Kidney capillary endothelial cell (primary cell): ENCODE measurements around the gene TTC4.

Experiments used
- DNase-seq: peaks from one replicate; pipeline ENCODE4 v3.0.0-alpha.2; 2018; ENCODE audit warnings: low spot score

TTC4 gene, protein sequence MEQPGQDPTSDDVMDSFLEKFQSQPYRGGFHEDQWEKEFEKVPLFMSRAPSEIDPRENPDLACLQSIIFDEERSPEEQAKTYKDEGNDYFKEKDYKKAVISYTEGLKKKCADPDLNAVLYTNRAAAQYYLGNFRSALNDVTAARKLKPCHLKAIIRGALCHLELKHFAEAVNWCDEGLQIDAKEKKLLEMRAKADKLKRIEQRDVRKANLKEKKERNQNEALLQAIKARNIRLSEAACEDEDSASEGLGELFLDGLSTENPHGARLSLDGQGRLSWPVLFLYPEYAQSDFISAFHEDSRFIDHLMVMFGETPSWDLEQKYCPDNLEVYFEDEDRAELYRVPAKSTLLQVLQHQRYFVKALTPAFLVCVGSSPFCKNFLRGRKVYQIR

GRCh38 chr1:54715493-54716298 lies at the start of gene TTC4:
TSS of gene TTC4 (plus strand) at chr1:54715861. CDS start at chr1:54715909, 48 bp downstream.
- DNase-seq = peak; percentile 82

DNA sequence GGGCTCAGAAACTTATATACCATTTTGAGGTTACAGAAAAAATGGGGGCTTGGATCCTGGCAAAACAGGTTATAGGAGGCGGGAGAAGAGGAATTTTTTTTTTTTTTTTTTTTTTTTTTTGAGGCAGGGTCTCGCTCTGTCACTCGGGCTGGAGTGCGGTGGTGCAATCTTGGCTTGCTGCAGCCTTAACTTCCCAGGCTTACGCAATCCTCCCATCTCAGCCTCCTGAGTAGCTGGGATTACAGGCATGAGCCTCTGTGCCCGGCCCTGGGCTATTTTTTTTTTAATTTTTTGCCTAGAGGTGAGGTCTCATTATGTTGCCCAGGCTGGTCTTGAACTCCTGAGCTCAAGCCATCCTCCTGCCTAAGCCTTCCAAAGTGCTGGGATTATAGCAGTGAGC lies 49.3 kb upstream of the TTC4 start:
- DNase-seq = no peak

GRCh38 chr1:54667797-54668196 lies 47.9 kb upstream of the TTC4 start:
- no peak for DNase-seq

DNA sequence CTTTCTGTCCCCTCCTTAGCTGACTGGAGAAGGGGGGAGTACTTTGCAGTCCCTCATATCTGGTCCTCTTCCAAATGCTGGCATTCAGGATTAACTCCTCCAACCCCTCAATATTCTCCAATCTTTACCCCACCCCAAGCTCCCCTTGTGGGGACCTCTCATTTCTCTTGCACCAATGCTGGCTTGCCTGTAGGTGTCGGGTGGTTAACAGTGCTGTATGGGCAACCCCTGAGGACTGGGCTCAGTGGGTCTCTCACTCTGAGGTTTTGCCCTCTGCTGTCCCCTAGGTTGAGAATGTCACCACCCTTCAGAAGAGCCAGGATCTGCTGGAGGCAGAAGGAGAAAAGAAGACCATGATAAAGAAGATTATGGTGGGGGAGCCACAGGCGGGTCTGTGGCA lies 47.1 kb upstream of the TTC4 start:
- no peak for DNase-seq

DNA sequence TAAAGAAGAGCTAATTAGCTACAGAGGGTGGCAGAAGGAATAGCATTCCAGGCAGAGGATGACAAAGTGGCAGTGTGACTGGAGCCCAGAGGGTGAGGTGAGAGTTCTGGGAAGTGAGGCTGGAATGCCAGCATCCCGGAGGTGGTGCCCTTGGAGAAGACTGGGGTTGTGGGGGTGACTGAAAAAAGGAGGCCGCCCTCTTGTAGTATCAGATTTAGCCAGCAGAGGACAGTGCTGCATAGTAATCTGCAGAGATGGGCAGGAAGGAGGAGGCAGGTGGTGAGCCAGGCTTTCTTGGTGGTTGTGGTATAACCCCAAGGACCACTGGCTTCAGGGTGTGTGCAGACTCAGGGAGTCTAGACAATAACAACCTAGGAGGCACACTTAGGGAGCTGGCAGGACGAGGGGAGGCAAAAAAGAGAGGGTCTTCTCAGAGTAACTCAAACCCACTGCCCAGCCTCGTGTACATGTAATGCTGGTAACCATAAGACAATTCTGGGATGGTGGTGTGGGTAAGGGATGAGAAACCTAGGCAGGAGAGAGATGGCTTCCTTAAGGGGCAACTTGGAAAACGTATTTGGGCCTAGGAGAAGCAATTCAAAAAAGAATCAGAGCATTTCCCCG lies 43.6 kb upstream of the TTC4 start:
- peak; percentile 47 for DNase-seq

GRCh38 chr1:54678776-54679643 lies 36.7 kb upstream of the TTC4 start:
- no peak for DNase-seq

GRCh38 chr1:54679706-54680105 lies 36.0 kb upstream of the TTC4 start:
- no peak for DNase-seq

GRCh38 chr1:54680387-54680786 lies 35.3 kb upstream of the TTC4 start:
- no peak for DNase-seq

DNA sequence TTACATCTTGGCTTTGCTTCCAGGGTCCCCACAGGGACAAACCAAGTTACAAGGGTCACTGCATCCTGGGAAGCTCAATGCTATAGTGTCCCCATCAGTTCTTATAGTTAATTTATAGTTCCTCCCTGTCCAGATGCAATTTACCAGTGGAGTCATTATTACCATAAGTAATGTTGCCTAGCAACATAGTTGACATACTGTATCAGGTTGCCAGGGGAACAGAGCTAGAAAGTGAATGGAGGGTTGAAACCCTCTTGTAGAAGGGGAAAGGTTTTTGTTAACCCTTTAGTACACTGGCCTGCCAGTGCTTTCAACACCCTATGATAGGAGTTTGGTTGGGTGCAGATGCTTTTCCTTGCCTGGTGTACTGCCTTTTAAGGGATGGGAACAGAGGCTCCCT lies 34.3 kb upstream of the TTC4 start:
- no peak for DNase-seq

DNA sequence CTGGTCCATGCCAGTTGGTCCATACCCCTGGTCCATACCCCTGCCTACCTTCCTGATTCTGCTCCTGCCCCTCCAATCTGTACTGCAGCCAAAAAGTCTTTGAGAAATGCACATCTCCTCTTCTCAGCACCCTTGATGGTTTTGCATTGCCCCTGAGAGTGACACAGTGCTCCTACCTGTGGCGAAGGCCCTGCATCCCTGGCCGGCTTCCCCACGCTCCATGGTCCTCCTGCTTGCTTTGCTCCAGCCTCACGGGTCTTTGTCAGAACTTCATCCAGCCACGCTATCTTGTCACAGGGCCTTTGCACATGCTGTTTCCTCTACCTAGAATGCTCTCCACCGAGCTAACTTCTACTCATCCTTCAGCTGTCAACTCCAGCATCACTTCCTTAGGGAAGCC lies 32.2 kb upstream of the TTC4 start:
- DNase-seq = no peak

DNA sequence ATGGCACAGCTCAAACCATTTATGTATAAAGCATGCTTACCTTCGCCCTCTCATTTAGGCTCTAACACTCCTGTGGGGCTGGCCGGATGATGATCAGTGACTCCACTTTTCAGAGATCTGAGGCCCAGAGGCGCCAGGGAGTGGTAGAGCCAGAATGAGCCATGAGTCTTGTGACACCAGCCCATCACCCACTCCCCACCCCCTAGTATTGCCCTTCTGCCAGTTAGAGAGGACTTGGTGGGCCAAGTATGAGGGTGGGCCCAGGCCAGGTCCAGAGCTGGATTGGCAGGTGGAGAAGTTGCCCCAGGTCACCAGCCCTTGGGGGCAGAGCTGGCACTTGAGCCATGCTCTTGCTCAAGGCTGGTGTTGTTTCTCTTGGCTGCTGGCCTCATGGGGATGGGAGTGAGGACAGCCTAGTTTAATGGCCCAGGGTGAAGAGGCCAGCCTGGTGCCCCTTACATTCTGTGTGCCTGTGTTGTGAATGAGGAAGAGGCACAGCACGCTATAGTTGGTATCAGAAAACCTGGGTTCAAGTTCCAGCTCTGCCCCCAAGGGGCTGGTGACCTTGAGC lies 30.2 kb upstream of the TTC4 start:
- no peak for DNase-seq

DNA sequence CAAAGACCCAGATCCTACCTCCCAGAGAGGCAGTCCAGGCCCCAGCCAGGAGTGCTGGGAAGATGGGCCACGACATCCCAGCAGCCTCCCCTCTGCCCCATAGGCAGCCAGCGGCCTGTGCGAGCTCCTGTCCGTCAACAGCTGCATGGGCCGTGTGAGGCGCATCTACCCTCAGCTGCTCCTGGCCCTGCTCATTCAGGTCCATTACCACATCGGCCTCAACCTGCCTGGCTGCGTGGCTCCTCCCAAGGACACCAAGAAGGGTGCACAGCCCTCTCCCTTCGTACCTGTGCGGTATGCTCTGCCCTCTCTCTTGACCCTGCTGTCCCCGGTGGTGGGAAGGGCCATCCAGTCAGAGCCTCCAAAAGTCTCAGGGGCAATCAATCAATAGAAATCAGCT lies 29.5 kb upstream of the TTC4 start:
- DNase-seq = no peak

- DNase-seq = no peak
Measured at GRCh38 chr1:54694771-54695170, 20.9 kb upstream of the TTC4 start.

DNA sequence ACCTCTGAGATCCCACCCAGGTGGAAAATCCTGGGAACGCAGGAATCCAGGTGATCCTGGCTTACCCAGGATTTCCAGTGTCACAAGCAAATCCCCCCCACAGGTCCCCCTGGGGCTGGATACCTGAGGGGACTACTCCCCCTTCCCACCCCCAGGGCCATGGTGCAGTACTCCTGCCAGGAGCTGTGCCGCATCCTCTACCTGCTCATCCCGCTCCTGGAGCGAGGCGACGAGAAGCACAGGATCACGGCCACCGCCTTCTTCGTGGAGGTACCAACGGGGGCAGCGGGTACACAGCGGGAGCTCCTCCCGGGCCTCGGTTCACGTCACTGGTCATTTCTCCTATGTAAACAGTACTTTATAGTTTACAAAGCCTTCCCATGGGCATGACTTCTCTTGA lies 20.4 kb upstream of the TTC4 start:
- DNase-seq = no peak

DNA sequence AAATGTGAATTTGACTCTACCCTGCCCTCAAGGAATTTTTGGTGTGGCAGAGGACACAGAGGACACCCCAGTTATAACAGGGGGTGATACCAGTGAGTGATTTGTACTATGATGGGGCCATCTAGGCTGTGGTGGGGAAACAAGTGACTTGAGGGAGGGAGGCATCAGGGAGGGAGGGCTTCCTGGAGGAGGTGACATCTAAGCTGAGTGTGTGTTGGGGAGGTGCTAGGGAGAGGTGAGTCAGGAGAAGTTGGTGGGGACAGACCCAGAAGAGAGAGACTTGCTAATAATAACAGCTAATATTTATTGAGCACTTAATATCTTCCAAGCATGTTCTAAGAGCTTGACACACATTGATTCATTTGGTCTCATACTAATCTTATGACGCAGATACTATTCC lies 19.9 kb upstream of the TTC4 start:
- no peak for DNase-seq

GRCh38 chr1:54696262-54696661 lies 19.4 kb upstream of the TTC4 start:
- no peak for DNase-seq

GRCh38 chr1:54697896-54698295 lies 17.8 kb upstream of the TTC4 start:
- no peak for DNase-seq

DNA sequence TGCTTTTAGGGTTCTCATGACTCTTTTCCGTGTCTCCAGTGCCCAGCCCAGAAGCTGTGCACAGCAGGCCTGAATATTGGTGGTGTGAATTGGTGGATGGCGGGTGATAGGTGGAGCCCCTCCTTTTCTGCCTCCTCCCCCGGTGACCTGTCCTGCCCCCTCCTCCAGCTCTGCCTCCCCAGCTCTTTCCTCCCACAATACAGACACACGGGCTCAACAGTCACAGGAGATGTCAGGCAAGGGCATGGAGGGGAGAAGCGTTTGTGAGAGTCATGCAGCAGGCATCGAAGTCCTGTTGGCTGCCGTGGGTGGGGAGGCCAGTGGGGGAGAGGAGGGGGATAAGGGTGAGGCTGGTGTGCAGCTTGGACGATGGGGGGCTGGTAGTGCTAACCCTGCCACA lies 17.3 kb upstream of the TTC4 start:
- no peak for DNase-seq

GRCh38 chr1:54699936-54700525 lies 15.6 kb upstream of the TTC4 start:
- no peak for DNase-seq

DNA sequence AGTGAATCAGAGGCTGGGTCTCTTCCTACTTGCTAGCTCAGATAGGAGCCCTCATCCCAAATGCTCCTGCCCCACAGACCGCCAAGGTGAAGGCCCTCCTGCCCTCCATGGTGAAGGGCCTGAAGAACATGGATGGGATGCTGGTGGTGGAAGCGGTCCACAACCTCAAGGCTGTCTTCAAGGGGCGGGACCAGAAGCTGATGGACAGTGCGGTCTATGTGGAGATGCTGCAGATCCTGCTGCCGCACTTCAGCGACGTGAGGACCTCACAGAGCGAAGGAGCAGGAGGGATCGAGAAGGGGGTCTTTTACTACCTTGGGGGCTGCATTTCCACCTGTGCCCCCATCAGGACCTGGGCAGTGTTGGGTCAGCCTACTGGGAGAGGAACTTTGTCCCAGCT lies 14.6 kb upstream of the TTC4 start:
- no peak for DNase-seq

DNA sequence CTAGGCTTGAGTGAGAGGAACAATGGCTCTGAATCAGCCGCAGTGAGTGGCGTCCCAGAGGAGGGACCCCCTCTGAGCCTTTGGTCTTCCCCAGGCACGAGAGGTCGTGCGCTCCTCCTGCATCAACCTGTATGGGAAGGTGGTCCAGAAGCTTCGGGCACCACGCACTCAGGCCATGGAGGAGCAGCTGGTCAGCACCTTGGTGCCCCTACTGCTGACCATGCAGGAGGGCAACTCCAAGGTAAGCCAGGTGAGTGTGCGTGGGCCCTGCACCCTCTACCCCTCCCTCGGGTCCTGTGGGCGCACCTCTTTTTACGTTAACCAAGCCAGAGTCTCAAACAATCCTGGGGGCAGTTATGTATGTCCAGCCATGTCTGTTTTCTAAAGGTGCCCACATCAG lies 13.7 kb upstream of the TTC4 start:
- no peak for DNase-seq
